ENCODE results near the gene SETD5.

The SETD5 gene

DNA sequence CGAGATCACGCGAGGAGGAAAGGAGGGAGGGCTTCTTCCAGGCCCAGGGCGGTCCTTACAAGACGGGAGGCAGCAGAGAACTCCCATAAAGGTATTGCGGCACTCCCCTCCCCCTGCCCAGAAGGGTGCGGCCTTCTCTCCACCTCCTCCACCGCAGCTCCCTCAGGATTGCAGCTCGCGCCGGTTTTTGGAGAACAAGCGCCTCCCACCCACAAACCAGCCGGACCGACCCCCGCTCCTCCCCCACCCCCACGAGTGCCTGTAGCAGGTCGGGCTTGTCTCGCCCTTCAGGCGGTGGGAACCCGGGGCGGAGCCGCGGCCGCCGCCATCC is 1.1 kb upstream of the SETD5 start:
- Histone ChIP-seq H3K27me3 (ENCODE audit: control insufficient read depth, insufficient read depth, low read length) (no peaks in the 10 kb centered on the region), H3K9ac (ENCODE audit: low read length) (peak overlapping the region; percentile 86), H3K4me1 (ENCODE audit: control insufficient read depth, insufficient read depth, low read length) (peaks cover 32% of the 10 kb centered on the region), H3K9me3 (ENCODE audit: control insufficient read depth, low read length) (no peaks in the 10 kb centered on the region), H3K36me3 (ENCODE audit: control insufficient read depth, insufficient read depth, low read length) (peaks cover 5% of the 10 kb centered on the region), H3K4me3 (ENCODE audit: low read length) (peak overlapping the region; percentile 62)

DNA sequence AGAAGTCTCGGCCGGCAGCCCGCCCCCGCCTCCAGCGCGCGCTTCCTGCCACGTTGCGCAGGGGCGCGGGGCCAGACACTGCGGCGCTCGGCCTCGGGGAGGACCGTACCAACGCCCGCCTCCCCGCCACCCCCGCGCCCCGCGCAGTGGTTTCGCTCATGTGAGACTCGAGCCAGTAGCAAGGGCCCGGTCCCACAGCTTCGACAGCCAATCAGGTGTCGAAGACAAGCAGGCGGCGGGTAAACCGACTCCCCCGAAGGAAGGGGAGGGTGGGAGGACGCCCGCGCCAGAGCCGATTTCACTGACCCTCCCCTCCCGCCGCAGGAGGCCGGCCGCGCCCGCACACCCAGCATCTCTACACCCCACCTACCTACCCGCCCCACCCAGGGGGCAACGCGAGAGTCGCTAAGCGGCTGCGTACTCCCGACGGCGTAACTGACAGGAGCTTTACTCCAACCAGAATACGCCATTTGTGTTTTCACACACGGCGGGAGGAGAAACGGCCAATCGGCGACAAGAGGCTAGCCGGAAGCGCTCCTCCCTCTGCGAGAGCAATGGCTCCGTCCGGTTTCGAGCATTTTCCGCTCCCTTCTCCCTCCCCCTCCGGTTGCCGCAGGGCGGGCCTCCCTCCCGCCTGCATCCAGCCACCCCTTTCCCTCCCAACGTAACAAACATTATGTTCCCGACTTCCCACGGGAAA is 633 bp upstream of the SETD5 start:
- Histone ChIP-seq H3K36me3 (ENCODE audit: control insufficient read depth, insufficient read depth, low read length) (peaks cover 5% of the 10 kb centered on the region), H3K27me3 (ENCODE audit: control insufficient read depth, insufficient read depth, low read length) (no peaks in the 10 kb centered on the region), H3K4me1 (ENCODE audit: control insufficient read depth, insufficient read depth, low read length) (peaks cover 37% of the 10 kb centered on the region), H3K9me3 (ENCODE audit: control insufficient read depth, low read length) (no peaks in the 10 kb centered on the region), H3K4me3 (ENCODE audit: low read length) (peak overlapping the region; percentile 62), H3K9ac (ENCODE audit: low read length) (peak overlapping the region; percentile 86)

DNA sequence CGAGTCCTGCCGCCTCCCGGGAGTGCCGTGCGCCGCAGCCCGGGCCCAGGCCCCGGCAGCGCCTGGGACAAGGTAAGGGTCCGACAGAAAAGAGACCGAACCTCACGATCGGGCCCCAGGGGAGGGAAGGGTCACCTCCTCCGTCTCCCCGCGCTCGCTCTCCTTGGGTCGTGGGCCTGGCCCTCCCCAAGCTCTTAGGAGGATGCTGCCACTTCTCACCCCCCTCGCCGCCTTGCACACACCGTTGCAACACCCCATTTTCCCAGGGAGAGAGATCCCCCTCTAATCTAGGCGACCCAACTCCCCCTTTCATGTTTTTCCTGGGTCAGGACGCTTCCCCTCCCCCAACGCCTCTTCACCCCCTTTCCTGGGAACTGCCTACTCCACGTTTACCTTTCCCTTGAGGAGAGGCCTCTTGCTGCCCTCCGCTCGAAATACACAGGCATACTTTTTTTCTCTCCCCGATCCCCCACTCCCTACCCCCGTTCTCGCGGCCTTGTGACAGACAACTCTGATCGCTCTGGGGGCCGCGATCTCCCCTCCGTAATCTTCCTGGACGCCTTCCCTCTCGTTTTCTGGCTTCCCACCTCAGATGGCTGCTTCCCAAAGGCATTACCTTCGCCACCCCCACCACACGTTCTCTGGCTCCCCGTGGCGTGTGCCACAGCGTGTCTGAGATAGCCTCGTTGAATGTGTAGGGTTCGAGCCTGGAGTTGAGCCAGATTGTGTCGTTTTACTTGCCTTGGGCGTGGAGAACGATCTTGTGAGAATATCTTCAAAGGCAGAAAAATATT is 688 bp downstream of the SETD5 start:
- Histone ChIP-seq H3K4me3 (ENCODE audit: low read length) (peak overlapping the region; percentile 99), H3K9me3 (ENCODE audit: control insufficient read depth, low read length) (no peaks in the 10 kb centered on the region), H3K36me3 (ENCODE audit: control insufficient read depth, insufficient read depth, low read length) (peaks cover 5% of the 10 kb centered on the region), H3K4me1 (ENCODE audit: control insufficient read depth, insufficient read depth, low read length) (peaks cover 50% of the 10 kb centered on the region), H3K27me3 (ENCODE audit: control insufficient read depth, insufficient read depth, low read length) (no peaks in the 10 kb centered on the region), H3K9ac (ENCODE audit: low read length) (peak overlapping the region; percentile 99)

DNA sequence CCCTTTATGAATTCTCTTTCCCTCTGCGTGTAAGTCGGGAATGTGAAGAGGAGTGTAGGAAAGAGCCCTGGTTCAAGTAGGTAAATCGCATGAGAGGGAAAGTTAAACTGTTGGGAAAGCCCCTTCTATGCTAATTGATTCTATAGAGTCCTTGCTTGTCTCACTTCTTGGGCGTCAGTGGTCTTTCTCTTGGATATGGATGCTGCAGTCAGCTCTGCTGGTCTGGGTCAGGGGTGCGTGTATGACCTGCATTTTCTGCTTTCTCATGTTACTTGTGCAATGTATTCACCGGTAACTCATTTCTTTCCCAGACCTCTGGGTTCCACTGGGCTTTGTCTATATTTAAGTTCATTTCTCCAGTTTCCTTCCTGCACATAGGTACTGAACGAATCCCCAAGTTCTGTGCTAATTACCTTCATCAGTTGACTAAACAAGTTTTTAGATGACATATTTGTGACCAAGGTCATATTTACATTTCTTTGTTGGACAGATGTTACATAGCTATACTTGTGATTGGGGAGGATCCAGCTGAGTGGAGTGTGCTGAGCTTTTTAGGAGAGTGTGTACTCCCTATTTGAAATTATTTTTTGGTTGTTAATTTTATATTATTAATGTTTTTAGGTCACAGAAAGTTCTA is 1.4 kb downstream of the SETD5 start:
- no peaks in the 10 kb centered on the region for H3K9me3 ChIP-seq (ENCODE audit: control insufficient read depth, low read length)
- H3K4me3 ChIP-seq (ENCODE audit: low read length): peak overlapping the region; percentile 99
- H3K36me3 ChIP-seq (ENCODE audit: control insufficient read depth, insufficient read depth, low read length): no peaks in the 10 kb centered on the region
- H3K9ac ChIP-seq (ENCODE audit: low read length): peak overlapping the region; percentile 99
- no peaks in the 10 kb centered on the region for H3K27me3 ChIP-seq (ENCODE audit: control insufficient read depth, insufficient read depth, low read length)
- H3K4me1 ChIP-seq (ENCODE audit: control insufficient read depth, insufficient read depth, low read length): peaks cover 56% of the 10 kb centered on the region

DNA sequence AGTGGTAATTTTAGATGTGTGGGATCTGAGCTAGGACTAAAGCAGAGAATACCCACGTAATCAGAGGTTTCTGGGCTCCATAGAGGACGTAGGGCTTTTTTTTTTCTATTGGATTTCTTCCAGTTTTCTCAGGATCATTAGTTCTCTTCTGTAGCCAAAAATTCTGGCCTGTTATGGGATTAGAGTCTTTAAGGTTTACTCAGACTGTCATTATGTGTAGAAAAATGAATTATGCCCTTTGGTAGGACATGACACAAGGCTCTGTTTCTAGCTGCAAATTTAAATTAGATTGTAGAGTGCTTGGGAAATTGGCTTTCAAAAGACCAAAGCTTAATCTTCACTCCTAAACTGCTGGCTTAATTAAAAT is 1.9 kb downstream of the SETD5 start:
- peaks cover 60% of the 10 kb centered on the region for H3K4me1 ChIP-seq (ENCODE audit: control insufficient read depth, insufficient read depth, low read length)

DNA sequence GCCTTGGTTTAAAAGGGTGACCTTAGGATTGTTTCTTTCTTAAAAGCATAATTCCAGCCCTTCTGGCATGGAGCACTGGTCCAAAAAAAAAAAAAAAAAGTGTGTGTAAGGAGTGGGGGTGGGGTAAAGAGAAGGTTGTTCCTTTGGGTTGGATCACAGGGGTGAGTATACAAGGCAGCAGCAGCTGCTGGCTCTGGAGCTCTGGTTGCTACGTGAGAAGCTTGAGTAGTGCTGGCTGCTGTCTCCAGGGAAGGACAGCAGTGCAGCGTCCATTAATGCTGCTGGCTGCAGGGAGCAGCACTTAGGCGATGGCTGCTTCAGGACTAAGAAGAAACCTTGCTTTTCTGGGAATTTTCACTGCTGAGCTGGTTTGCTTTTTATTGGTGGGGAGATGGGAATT is 2.3 kb downstream of the SETD5 start:
- no peaks in the 10 kb centered on the region for H3K36me3 ChIP-seq (ENCODE audit: control insufficient read depth, insufficient read depth, low read length)
- H3K9me3 ChIP-seq (ENCODE audit: control insufficient read depth, low read length): no peaks in the 10 kb centered on the region
- no peaks in the 10 kb centered on the region for H3K27me3 ChIP-seq (ENCODE audit: control insufficient read depth, insufficient read depth, low read length)
- H3K9ac ChIP-seq (ENCODE audit: low read length): peak overlapping the region; percentile 99
- H3K4me3 ChIP-seq (ENCODE audit: low read length): peak overlapping the region; percentile 99
- H3K4me1 ChIP-seq (ENCODE audit: control insufficient read depth, insufficient read depth, low read length): peaks cover 60% of the 10 kb centered on the region

More for the DNA sequence above, 1.9 kb downstream of the SETD5 start:
- Histone ChIP-seq H3K9ac (ENCODE audit: low read length) (peak overlapping the region; percentile 99), H3K4me3 (ENCODE audit: low read length) (peak overlapping the region; percentile 99), H3K36me3 (ENCODE audit: control insufficient read depth, insufficient read depth, low read length) (no peaks in the 10 kb centered on the region), H3K9me3 (ENCODE audit: control insufficient read depth, low read length) (no peaks in the 10 kb centered on the region), H3K27me3 (ENCODE audit: control insufficient read depth, insufficient read depth, low read length) (no peaks in the 10 kb centered on the region)

DNA sequence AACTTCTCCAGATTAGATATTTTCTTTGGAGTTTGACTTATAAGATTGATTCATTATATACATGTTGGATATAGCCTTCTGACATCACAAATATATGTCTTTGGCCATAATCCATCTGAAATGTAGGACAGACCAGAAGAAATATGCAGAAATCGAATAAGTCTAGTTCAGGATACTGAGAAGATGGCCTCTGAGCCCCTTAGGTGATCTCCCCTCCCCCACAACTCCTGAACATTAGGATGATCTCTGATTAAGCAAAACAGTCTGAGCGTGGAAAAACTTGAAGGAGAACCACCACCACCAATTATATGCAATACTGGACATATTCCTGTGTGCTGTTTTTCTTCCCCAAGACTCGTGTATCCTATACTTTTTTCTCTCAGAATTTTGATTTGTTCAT is 3.2 kb downstream of the SETD5 start:
- Histone ChIP-seq H3K4me3 (ENCODE audit: low read length) (no peak overlapping the region), H3K27me3 (ENCODE audit: control insufficient read depth, insufficient read depth, low read length) (no peaks in the 10 kb centered on the region), H3K4me1 (ENCODE audit: control insufficient read depth, insufficient read depth, low read length) (peaks cover 61% of the 10 kb centered on the region), H3K9ac (ENCODE audit: low read length) (no peak overlapping the region), H3K9me3 (ENCODE audit: control insufficient read depth, low read length) (no peaks in the 10 kb centered on the region), H3K36me3 (ENCODE audit: control insufficient read depth, insufficient read depth, low read length) (no peaks in the 10 kb centered on the region)

DNA sequence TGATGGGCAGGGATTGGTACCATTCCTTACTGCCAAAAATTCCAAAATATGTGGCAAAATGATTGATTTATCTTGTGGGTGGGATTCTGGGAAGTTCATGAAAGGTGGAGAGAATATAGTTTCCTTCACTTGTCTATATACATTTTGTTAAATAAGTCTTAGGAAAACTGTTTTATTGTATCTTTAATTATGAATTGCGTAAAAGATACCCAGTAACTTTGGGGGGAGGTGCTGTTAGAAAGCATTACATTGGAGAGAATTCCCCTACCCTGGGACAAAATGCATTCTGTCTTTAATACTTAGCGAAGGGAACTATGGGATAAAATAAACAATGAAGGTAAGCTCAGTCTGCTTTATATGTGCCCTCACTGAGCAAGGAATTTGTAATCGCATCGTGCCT is 4.6 kb downstream of the SETD5 start:
- H3K27me3 ChIP-seq (ENCODE audit: control insufficient read depth, insufficient read depth, low read length): no peaks in the 10 kb centered on the region
- peaks cover 61% of the 10 kb centered on the region for H3K4me1 ChIP-seq (ENCODE audit: control insufficient read depth, insufficient read depth, low read length)
- H3K9me3 ChIP-seq (ENCODE audit: control insufficient read depth, low read length): no peaks in the 10 kb centered on the region
- H3K9ac ChIP-seq (ENCODE audit: low read length): no peak overlapping the region
- no peak overlapping the region for H3K4me3 ChIP-seq (ENCODE audit: low read length)
- no peaks in the 10 kb centered on the region for H3K36me3 ChIP-seq (ENCODE audit: control insufficient read depth, insufficient read depth, low read length)

DNA sequence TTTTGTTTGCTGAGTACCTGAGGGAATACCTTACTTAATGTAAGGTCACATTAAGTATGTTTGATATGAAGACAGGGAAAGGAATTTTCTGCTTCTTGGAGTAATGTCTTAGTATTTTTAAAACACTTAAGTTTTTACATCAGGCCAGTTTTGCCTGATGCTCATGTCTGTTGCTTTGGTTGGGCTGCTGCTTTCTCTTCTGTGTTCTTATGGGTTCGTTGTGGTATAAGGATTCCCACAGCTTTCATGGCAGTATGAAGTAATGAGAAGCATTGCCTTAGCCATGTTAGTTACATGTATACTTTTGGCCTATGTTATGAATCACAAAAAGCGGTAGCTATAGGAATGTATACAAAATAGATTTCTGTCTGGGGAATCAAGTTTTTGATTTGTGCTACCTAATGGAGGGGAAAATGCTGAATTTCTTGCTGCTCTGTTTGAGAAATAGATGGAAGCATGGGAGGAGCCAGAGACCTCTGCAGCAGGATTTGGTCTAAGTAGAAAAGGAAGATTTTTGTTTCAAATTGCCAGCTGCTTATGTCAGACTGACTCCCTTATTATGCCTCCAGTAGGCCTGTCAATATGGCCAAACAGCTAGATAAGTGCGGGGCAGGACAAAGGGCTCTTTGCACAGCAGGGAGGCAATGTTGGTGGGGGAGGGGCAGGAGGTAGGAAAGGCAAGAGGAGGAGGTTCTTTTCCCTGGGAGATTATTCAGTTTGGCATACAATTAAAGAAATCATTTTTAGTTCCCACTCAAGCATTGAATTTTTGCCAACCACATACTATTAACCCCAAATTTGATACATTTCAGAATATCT is 5.2 kb downstream of the SETD5 start:
- Histone ChIP-seq H3K27me3 (ENCODE audit: control insufficient read depth, insufficient read depth, low read length) (no peaks in the 10 kb centered on the region), H3K36me3 (ENCODE audit: control insufficient read depth, insufficient read depth, low read length) (no peaks in the 10 kb centered on the region), H3K4me3 (ENCODE audit: low read length) (no peak overlapping the region), H3K9ac (ENCODE audit: low read length) (no peak overlapping the region), H3K4me1 (ENCODE audit: control insufficient read depth, insufficient read depth, low read length) (peaks cover 61% of the 10 kb centered on the region), H3K9me3 (ENCODE audit: control insufficient read depth, low read length) (no peaks in the 10 kb centered on the region)

DNA sequence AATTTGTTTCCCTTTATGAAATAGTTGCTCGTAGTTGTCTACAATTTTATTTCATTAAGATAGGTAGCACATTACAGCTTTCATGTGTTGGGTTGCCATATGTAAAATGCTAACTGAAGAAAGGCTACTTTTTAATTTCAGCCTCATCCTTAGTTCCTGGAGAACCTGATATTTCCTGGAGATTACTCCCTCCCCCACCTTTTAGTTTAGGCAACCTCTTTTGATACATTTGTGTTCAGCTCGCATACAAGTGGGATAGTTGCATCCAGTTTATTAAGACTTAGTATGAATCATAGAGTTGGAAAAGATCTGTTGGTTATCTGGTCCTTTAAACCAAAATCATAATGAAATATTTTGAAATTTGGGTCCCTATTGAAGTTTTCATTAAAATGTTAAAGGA is 6.0 kb downstream of the SETD5 start:
- H3K4me1 ChIP-seq (ENCODE audit: control insufficient read depth, insufficient read depth, low read length): peaks cover 61% of the 10 kb centered on the region
- H3K9me3 ChIP-seq (ENCODE audit: control insufficient read depth, low read length): no peaks in the 10 kb centered on the region
- no peak overlapping the region for H3K4me3 ChIP-seq (ENCODE audit: low read length)
- H3K36me3 ChIP-seq (ENCODE audit: control insufficient read depth, insufficient read depth, low read length): no peaks in the 10 kb centered on the region
- no peaks in the 10 kb centered on the region for H3K27me3 ChIP-seq (ENCODE audit: control insufficient read depth, insufficient read depth, low read length)
- H3K9ac ChIP-seq (ENCODE audit: low read length): no peak overlapping the region

DNA sequence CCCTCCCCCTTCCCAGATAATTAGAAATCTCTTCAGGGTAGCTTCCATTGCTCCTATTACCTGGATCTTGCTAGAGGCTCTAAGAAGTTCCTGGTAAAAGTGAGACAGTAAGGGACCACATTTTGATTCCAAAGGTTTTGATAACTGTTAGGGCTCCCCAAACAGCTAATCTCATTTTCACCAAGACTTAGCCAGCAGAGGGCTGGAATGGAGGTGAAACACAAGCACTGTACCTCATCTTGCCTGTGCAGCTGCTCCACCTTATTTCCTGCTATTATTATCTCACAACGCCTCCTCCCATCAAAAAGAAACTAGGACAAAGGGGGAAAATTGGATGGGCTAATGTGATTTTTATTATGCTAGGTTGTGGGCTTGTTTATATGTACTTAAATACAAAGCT is 7.3 kb downstream of the SETD5 start:
- H3K9me3 ChIP-seq (ENCODE audit: control insufficient read depth, low read length): no peaks in the 10 kb centered on the region
- H3K4me3 ChIP-seq (ENCODE audit: low read length): no peak overlapping the region
- peaks cover 56% of the 10 kb centered on the region for H3K4me1 ChIP-seq (ENCODE audit: control insufficient read depth, insufficient read depth, low read length)
- no peaks in the 10 kb centered on the region for H3K27me3 ChIP-seq (ENCODE audit: control insufficient read depth, insufficient read depth, low read length)
- no peaks in the 10 kb centered on the region for H3K36me3 ChIP-seq (ENCODE audit: control insufficient read depth, insufficient read depth, low read length)
- no peak overlapping the region for H3K9ac ChIP-seq (ENCODE audit: low read length)

DNA sequence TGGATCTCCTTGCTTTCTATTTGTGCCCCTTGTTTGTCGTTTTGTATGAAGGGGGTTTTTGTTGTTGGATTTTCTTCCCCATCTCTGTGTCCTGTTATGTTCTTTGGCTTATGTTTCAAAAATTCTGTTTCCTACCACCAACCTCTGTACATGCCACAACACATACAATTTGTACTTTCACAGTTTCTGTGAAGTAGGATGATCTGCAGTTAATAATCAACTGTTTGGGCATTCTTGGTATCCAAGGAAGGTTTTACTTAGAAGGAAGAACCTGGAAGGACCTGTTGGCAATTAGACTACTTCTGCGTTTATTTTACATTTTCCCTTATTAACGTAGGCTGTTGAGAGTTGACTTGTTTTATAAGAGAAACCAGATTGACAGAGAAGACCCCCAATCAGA is 8.3 kb downstream of the SETD5 start:
- no peak overlapping the region for H3K9ac ChIP-seq (ENCODE audit: low read length)
- peaks cover 45% of the 10 kb centered on the region for H3K4me1 ChIP-seq (ENCODE audit: control insufficient read depth, insufficient read depth, low read length)
- H3K9me3 ChIP-seq (ENCODE audit: control insufficient read depth, low read length): no peaks in the 10 kb centered on the region
- H3K4me3 ChIP-seq (ENCODE audit: low read length): no peak overlapping the region
- H3K27me3 ChIP-seq (ENCODE audit: control insufficient read depth, insufficient read depth, low read length): no peaks in the 10 kb centered on the region
- H3K36me3 ChIP-seq (ENCODE audit: control insufficient read depth, insufficient read depth, low read length): no peaks in the 10 kb centered on the region

Data from mucosa of stomach (tissue), 1 donor.